Measurements from ENCODE around the gene NCAPH2.

DNA sequence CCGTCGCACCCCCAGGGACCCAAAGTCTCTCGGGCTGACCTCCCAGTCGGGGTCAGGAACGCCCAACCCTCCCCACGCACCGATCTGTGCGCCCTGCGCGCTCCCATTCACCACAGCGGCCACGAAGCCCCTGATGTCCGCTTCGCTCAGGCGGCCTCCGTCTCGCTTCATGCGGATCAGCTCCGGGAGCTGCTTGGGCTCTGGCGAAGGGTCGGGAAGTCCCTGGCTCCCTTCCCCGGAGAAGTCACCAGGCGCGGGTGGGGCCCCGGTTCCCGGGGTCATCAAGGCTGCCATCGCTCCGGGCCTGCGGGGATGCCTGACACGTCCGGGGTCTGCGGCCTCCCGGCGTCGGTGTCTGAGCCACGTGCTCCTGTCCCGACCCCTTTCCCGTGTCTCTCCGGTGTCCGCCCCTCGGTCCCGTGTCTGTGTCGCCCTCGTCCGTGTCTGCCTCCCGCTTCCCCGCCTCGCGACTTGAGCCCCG lies 21.4 kb downstream of the NCAPH2 start:
- TF ChIP-seq EP300 (IDR thresholded peaks at IDR 0.05) (peak in 1 of 4 donors; percentile 28), POLR2AphosphoS5 (IDR thresholded peaks at IDR 0.05) (no peak), POLR2A (IDR thresholded peaks at IDR 0.05) (no peak)
- TF ChIP-seq, protein P1, sequence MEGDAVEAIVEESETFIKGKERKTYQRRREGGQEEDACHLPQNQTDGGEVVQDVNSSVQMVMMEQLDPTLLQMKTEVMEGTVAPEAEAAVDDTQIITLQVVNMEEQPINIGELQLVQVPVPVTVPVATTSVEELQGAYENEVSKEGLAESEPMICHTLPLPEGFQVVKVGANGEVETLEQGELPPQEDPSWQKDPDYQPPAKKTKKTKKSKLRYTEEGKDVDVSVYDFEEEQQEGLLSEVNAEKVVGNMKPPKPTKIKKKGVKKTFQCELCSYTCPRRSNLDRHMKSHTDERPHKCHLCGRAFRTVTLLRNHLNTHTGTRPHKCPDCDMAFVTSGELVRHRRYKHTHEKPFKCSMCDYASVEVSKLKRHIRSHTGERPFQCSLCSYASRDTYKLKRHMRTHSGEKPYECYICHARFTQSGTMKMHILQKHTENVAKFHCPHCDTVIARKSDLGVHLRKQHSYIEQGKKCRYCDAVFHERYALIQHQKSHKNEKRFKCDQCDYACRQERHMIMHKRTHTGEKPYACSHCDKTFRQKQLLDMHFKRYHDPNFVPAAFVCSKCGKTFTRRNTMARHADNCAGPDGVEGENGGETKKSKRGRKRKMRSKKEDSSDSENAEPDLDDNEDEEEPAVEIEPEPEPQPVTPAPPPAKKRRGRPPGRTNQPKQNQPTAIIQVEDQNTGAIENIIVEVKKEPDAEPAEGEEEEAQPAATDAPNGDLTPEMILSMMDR (IDR thresholded peaks at IDR 0.05), result no peak
